ENCODE results near the gene RXFP2.

DNA sequence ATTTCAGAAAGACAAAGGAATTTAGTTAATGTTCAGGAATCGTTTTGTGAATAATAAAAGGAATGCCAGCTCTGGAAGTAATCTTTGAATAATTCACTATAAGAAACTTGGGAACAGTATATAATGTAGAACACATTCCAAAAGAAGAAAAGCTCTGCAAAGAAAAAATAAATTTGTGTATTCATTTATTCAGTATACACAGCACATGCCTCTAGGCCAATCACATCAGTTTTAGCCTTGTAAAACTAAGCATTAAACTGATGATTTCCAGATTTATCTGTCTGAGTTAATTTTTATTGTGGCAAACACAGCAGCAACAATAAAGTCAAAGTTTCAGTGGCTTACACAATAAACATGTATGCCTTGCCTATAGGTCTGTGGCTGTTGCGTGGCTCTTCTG lies 5.7 kb upstream of the RXFP2 start:
- TF ChIP-seq CTCF (tag by site-specific recombination; IDR thresholded peaks at IDR 0.05) (no peak), PBX3 (CRISPR knock-in tag; IDR thresholded peaks at IDR 0.05) (no peak), SP2 (tag by site-specific recombination; IDR thresholded peaks at IDR 0.05) (no peak), YY1 (tag by site-specific recombination; IDR thresholded peaks at IDR 0.05) (no peak), TSHZ1 (tag by site-specific recombination; IDR thresholded peaks at IDR 0.05; ENCODE audit: borderline replicate concordance) (no peak), ATF2 (tag by site-specific recombination; IDR thresholded peaks at IDR 0.05; ENCODE audit: low read depth) (no peak), ZBTB48 (tag by site-specific recombination; IDR thresholded peaks at IDR 0.05) (no peak), ZNF792 (tag by site-specific recombination; IDR thresholded peaks at IDR 0.05) (no peak), ZNF561 (tag by site-specific recombination; IDR thresholded peaks at IDR 0.05; ENCODE audit: borderline replicate concordance) (no peak), ZNF510 (tag by site-specific recombination; IDR thresholded peaks at IDR 0.05; ENCODE audit: insufficient replicate concordance) (no peak), ZNF76 (tag by site-specific recombination; IDR thresholded peaks at IDR 0.05; ENCODE audit: borderline replicate concordance, low read depth) (no peak)
- TF ChIP-seq, protein P1, sequence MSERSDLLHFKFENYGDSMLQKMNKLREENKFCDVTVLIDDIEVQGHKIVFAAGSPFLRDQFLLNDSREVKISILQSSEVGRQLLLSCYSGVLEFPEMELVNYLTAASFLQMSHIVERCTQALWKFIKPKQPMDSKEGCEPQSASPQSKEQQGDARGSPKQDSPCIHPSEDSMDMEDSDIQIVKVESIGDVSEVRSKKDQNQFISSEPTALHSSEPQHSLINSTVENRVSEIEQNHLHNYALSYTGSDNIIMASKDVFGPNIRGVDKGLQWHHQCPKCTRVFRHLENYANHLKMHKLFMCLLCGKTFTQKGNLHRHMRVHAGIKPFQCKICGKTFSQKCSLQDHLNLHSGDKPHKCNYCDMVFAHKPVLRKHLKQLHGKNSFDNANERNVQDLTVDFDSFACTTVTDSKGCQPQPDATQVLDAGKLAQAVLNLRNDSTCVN (tag by site-specific recombination; optimal IDR thresholded peaks at IDR 0.05), result no peak
- TF ChIP-seq, protein P2, sequence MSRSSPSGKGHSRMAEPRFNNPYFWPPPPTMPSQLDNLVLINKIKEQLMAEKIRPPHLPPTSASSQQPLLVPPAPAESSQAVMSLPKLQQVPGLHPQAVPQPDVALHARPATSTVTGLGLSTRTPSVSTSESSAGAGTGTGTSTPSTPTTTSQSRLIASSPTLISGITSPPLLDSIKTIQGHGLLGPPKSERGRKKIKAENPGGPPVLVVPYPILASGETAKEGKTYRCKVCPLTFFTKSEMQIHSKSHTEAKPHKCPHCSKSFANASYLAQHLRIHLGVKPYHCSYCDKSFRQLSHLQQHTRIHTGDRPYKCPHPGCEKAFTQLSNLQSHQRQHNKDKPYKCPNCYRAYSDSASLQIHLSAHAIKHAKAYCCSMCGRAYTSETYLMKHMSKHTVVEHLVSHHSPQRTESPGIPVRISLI (tag by site-specific recombination; IDR thresholded peaks at IDR 0.05), result no peak
